Fibroblast of lung (primary cell): ENCODE data around the gene CC2D1A. TPM values are rescaled to one million over a fixed set of nuclear protein-coding genes. Genes with fewer than 3 reads are reported as not detected.

Experiments
- DNase-seq, 2 donors: peaks; one replicate each; pipeline versions ENCODE4 v3.0.0 to v3.0.0-alpha.2; 2010; ENCODE audit warnings: low read depth in 2 of 2
- H2AFZ ChIP-seq: 2 replicates; pipeline ENCODE4 v1.5.1; 2012; ENCODE audit warnings: low read length, control low read depth, inconsistent platforms
- H3K27ac ChIP-seq: 2 replicates; pipeline ENCODE4 v1.5.1; 2011; ENCODE audit warnings: low read length, control low read depth; ENCODE audit not compliant: insufficient read depth
- H3K27me3 ChIP-seq: 2 replicates; pipeline ENCODE4 v1.5.1; 2011; ENCODE audit warnings: mild to moderate bottlenecking, low read length; ENCODE audit not compliant: control insufficient read depth, insufficient read depth
- H3K36me3 ChIP-seq: 2 replicates; pipeline ENCODE4 v1.5.1; 2011; ENCODE audit warnings: low read length; ENCODE audit not compliant: control insufficient read depth, insufficient read depth
- H3K4me1 ChIP-seq: 2 replicates; pipeline ENCODE4 v1.5.1; 2011; ENCODE audit warnings: low read length; ENCODE audit not compliant: control insufficient read depth, insufficient read depth; ENCODE audit errors: extremely low read depth
- H3K4me2 ChIP-seq: 2 replicates; pipeline ENCODE4 v1.5.1; 2011; ENCODE audit warnings: low read length, control low read depth; ENCODE audit not compliant: insufficient read depth; ENCODE audit errors: extremely low read depth
- H3K4me3 ChIP-seq, 4 experiments: fragments of 200-600 bp in 1 of 4; sonication (generic) in 1 of 4; replicated peaks in 1 of 4; 2 replicates each; pipeline ENCODE4 v1.5.1; 2011 to 2016; ENCODE audit warnings: low read length in 4 of 4, low read depth in 3 of 4, mild to moderate bottlenecking in 3 of 4, control low read depth in 2 of 4, inconsistent platforms in 1 of 4, mixed read lengths in 1 of 4; ENCODE audit not compliant: insufficient read depth in 1 of 4; ENCODE audit errors: control extremely low read depth in 1 of 4
- H3K79me2 ChIP-seq: 2 replicates; pipeline ENCODE4 v1.5.1; 2012; ENCODE audit warnings: mild to moderate bottlenecking, low read length, inconsistent platforms; ENCODE audit not compliant: control insufficient read depth, insufficient read depth
- H3K9ac ChIP-seq: 2 replicates; pipeline ENCODE4 v1.5.1; 2011; ENCODE audit warnings: mild to moderate bottlenecking, low read length, control low read depth; ENCODE audit not compliant: insufficient read depth
- H3K9me3 ChIP-seq: 2 replicates; pipeline ENCODE4 v1.5.1; 2012; ENCODE audit warnings: low read depth, low read length; ENCODE audit not compliant: control insufficient read depth, insufficient read depth
- H4K20me1 ChIP-seq: 2 replicates; pipeline ENCODE4 v1.5.1; 2011; ENCODE audit warnings: low read length; ENCODE audit not compliant: control insufficient read depth, insufficient read depth; ENCODE audit errors: extremely low read depth
- EZH2 ChIP-seq: IDR thresholded peaks from 2 replicates; pipeline ENCODE4 v1.5.1; 2012; ENCODE audit warnings: low read length, control low read depth, mild to moderate bottlenecking; ENCODE audit errors: missing control alignments
- polyA plus RNA-seq, 2 donors: library from polyadenylated mRNA; depleted of rRNA in 1 of 2; stranded (reverse) in 1 of 2; unstranded in 1 of 2; fragments of >200 nt; gene quantifications; 2 replicates each; pipeline ENCODE4 v1.2.1, GENCODE V29; 2011 to 2012; ENCODE audit warnings: missing spikeins in 1 of 2
- total RNA-seq: library from RNA; depleted of rRNA; stranded (reverse); fragments of >200 nt; gene quantifications from 2 replicates; pipeline ENCODE4 v1.2.1, GENCODE V29; 2014
- TF ChIP-seq, protein P1 (sequence below), 2 donors: IDR thresholded peaks in 1 of 2; conservative IDR thresholded peaks in 1 of 2; 1 replicate in 1 of 2; 2 replicates in 1 of 2; pipeline ENCODE4 v1.5.1; 2011 to 2012; ENCODE audit warnings: low read length in 2 of 2, control low read depth in 1 of 2, inconsistent platforms in 1 of 2, low read depth in 1 of 2, mild to moderate bottlenecking in 1 of 2

Gene CC2D1A
- total and polyA plus RNA-seq, 2 donors (not counting 1 experiment from before 2014, with no cell fraction given), result 7.0 to 10.6 TPM

- H3K4me2 ChIP-seq, result no peak overlapping the region
- no peaks in the 10 kb centered on the region for H4K20me1 ChIP-seq
- no peaks in the 10 kb centered on the region for H3K4me1 ChIP-seq
- no peak overlapping the region for H3K4me3 ChIP-seq
- no peak overlapping the region for H3K27ac ChIP-seq
- no peak overlapping the region for H3K9ac ChIP-seq
- no peak for DNase-seq
- H3K79me2 ChIP-seq, result no peaks in the 10 kb centered on the region
- H2AFZ ChIP-seq, result no peak overlapping the region
- H3K9me3 ChIP-seq, result no peaks in the 10 kb centered on the region
- TF ChIP-seq, protein P1, sequence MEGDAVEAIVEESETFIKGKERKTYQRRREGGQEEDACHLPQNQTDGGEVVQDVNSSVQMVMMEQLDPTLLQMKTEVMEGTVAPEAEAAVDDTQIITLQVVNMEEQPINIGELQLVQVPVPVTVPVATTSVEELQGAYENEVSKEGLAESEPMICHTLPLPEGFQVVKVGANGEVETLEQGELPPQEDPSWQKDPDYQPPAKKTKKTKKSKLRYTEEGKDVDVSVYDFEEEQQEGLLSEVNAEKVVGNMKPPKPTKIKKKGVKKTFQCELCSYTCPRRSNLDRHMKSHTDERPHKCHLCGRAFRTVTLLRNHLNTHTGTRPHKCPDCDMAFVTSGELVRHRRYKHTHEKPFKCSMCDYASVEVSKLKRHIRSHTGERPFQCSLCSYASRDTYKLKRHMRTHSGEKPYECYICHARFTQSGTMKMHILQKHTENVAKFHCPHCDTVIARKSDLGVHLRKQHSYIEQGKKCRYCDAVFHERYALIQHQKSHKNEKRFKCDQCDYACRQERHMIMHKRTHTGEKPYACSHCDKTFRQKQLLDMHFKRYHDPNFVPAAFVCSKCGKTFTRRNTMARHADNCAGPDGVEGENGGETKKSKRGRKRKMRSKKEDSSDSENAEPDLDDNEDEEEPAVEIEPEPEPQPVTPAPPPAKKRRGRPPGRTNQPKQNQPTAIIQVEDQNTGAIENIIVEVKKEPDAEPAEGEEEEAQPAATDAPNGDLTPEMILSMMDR (conservative IDR thresholded peaks at IDR 0.05 in 1 of 2, IDR thresholded peaks at IDR 0.05 in 1 of 2; ENCODE audit: low read depth in 1 of 2, low read length in 2 of 2), result no peak
- TF ChIP-seq EZH2, result no peak
- no peaks in the 10 kb centered on the region for H3K27me3 ChIP-seq
- peaks cover 7% of the 10 kb centered on the region for H3K36me3 ChIP-seq
Observed at GRCh38 chr19:13913352-13913751, 7.4 kb downstream of the CC2D1A start.

- no peaks in the 10 kb centered on the region for H4K20me1 ChIP-seq
- H3K4me2 ChIP-seq, result no peak overlapping the region
- H3K36me3 ChIP-seq, result peaks cover 11% of the 10 kb centered on the region
- no peak overlapping the region for H2AFZ ChIP-seq
- TF ChIP-seq EZH2, result no peak
- TF ChIP-seq, protein P1 (conservative IDR thresholded peaks at IDR 0.05 in 1 of 2, IDR thresholded peaks at IDR 0.05 in 1 of 2; ENCODE audit: low read depth in 1 of 2, low read length in 2 of 2), result no peak
- no peak overlapping the region for H3K9ac ChIP-seq
- H3K27ac ChIP-seq, result no peak overlapping the region
- no peaks in the 10 kb centered on the region for H3K4me1 ChIP-seq
- H3K27me3 ChIP-seq, result no peaks in the 10 kb centered on the region
- H3K4me3 ChIP-seq, result no peak overlapping the region
- no peaks in the 10 kb centered on the region for H3K79me2 ChIP-seq
- no peak for DNase-seq
- no peaks in the 10 kb centered on the region for H3K9me3 ChIP-seq
Observed at GRCh38 chr19:13914777-13915176, 8.8 kb downstream of the CC2D1A start.

DNA sequence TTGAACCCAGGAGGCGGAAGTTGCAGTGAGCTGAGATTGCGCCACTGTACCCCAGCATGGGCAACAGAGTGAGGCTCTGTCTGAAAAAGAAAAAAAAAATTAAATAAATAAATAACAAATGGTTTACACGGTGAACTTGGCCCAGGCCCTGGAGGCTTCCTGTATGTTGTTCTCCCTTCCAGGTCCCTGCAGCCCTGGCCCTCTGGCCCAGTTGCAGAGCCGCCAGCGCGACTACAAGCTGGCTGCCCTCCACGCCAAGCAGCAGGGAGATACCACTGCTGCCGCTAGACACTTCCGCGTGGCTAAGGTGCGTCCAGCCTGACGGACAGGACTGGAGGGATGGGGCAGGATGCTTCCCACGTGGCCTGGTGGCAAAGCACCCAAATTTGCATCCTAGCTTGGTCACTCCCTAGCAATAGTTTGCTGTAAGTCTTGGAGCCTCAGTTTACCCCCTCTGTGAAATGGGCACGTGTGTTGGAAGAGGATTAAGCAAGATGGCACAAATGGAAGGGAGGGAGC is 11.9 kb downstream of the CC2D1A start:
- Histone ChIP-seq H3K9me3 (no peaks in the 10 kb centered on the region), H3K27ac (no peak overlapping the region), H3K36me3 (peaks cover 14% of the 10 kb centered on the region), H3K79me2 (no peaks in the 10 kb centered on the region), H3K27me3 (no peaks in the 10 kb centered on the region), H4K20me1 (no peaks in the 10 kb centered on the region), H3K4me2 (no peak overlapping the region), H3K4me1 (no peaks in the 10 kb centered on the region), H2AFZ (no peak overlapping the region), H3K4me3 (no peak overlapping the region), H3K9ac (no peak overlapping the region)
- no peak for DNase-seq
- TF ChIP-seq EZH2, result no peak
